Body of pancreas (tissue), 4 donors: ENCODE measurements around the gene SNRNP200. TPM values are rescaled to one million over a fixed set of nuclear protein-coding genes. Genes with fewer than 3 reads are reported as not detected.

ENCODE experiments used
- ATAC-seq: fragments of 150-250 bp; one replicate; pipeline ENCODE4 v1.9.1; 2016
- DNase-seq, 4 donors: peaks; one replicate each; pipeline ENCODE4 v3.0.0-alpha.2; 2019
- H3K27ac ChIP-seq, 4 donors: fragments of 200-600 bp; sonication (generic); 1 replicate in 3 of 4; 2 replicates in 1 of 4; pipeline versions ENCODE4 v1.5.1 to v1.6.1; 2016 to 2019; ENCODE audit warnings: mild to moderate bottlenecking in 1 of 4, mixed read lengths in 1 of 4, moderate library complexity in 1 of 4
- H3K27me3 ChIP-seq, 2 donors: fragments of 200-600 bp; sonication (generic); one replicate each; pipeline ENCODE4 v1.6.0; 2016; ENCODE audit warnings: mild to moderate bottlenecking in 1 of 2
- H3K36me3 ChIP-seq, 2 donors: fragments of 200-600 bp; sonication (generic); replicated peaks in 1 of 2; 2 replicates each; pipeline ENCODE4 v1.5.1; 2016; ENCODE audit warnings: low read depth in 2 of 2; ENCODE audit not compliant: insufficient read depth in 1 of 2
- H3K4me1 ChIP-seq: fragments of 200-600 bp; sonication (generic); one replicate; pipeline ENCODE4 v1.6.0; 2016
- H3K4me3 ChIP-seq, 2 donors: fragments of 200-600 bp; sonication (generic); 1 replicate in 1 of 2; 2 replicates in 1 of 2; pipeline ENCODE4 v1.5.1; 2016 to 2019
- H3K9me3 ChIP-seq, 3 donors: fragments of 200-600 bp; sonication (generic); 1 replicate in 2 of 3; 2 replicates in 1 of 3; pipeline ENCODE4 v1.5.1; 2016
- POLR2A ChIP-seq, 3 donors: fragments of 450-650 bp; IDR thresholded peaks; one replicate each; pipeline ENCODE4 v1.6.1; 2016; ENCODE audit warnings: antibody characterized with exemption in 3 of 3, mild to moderate bottlenecking in 2 of 3
- WGBS, 2 donors: methylation state at CpG; one replicate each; pipeline ENCODE4 v1.1.5; 2017; 5-methylcytosine and 5-hydroxymethylcytosine counted together
- intact Hi-C: fragments of 100-400 bp; cut with DNase I; formaldehyde crosslinking; loops from one replicate; pipeline ENCODE4 v1.15.1; 2023
- total RNA-seq, 2 donors: library from RNA; depleted of rRNA; stranded (reverse); fragments of >200 nt; gene quantifications; one replicate each; pipeline ENCODE4 v1.1.0, GENCODE V29; 2016
- TF ChIP-seq, protein P1 (sequence below), 7 experiments: fragments of 450-650 bp in 4 of 7; fragments of 200-600 bp in 3 of 7; sonication (generic) in 3 of 7; IDR thresholded peaks; one replicate each; pipeline ENCODE4 v1.5.1; 2016 to 2019; ENCODE audit warnings: antibody characterized with exemption in 7 of 7

Gene SNRNP200
- total RNA-seq, 2 donors from 2014 or later, result 58.1 to 110 TPM

DNA sequence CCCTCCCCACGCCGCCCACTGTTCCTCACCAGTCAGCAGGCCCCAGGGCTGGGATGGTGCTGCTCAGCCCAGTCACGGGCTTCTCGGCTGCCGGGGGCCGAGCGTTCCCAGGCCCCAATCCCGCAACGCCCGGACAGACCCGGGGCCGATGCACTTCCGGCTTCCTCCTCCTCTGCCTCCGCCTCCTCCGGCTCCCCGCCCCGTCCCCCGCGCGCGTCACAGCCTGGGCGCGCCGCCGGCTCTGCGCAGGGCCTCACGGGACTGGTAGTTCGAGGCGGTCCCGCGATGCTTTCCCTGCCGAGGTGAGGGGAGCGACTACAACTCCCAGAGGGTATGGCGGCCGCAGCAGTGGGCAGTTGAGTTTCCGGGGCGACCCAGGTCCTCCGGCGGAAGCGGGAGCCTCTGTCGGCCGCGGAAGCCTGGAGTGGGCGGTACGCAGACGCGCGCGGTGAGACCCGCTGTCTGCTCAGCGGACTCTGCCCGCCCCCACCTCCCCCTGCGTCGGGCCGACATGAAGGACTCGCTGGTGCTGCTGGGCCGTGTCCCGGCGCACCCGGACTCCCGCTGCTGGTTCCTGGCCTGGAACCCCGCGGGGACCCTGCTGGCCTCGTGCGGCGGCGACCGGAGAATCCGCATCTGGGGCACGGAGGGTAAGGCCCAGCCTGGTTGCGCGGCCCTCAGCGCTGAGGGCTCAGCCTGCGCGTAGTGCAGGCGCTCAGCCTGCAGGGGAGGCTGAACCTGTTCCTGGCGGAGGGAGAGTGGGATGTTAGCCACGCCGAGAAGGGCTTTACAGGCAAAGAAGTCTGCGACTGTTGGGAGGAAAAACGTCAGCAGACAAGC is 39.3 kb downstream of the SNRNP200 start, which contains the start of the genes CIAO1 and TMEM127:
Gene CIAO1 (plus strand): TSS at position 386 of the 840 bp plus-strand sequence. CDS start 126 bp downstream, at position 512.
Gene TMEM127 (minus strand): TSS at position 158 of the 840 bp plus-strand sequence. CDS start 616 bp downstream, outside the sequence.
- Histone ChIP-seq H3K27me3 (no peaks in the 10 kb centered on the region), H3K4me3 (peak within 1 kb of the TSS; percentile 80 to 95), H3K27ac (peak within 1 kb of the TSS; percentile 55 to 94 (median 90)), H3K4me1 (peaks cover 51% of the 10 kb centered on the region), H3K36me3 (peaks cover 0 to 18% of the 10 kb centered on the region in 2 donors), H3K9me3 (no peaks in the 10 kb centered on the region)
- TF ChIP-seq, protein P1, sequence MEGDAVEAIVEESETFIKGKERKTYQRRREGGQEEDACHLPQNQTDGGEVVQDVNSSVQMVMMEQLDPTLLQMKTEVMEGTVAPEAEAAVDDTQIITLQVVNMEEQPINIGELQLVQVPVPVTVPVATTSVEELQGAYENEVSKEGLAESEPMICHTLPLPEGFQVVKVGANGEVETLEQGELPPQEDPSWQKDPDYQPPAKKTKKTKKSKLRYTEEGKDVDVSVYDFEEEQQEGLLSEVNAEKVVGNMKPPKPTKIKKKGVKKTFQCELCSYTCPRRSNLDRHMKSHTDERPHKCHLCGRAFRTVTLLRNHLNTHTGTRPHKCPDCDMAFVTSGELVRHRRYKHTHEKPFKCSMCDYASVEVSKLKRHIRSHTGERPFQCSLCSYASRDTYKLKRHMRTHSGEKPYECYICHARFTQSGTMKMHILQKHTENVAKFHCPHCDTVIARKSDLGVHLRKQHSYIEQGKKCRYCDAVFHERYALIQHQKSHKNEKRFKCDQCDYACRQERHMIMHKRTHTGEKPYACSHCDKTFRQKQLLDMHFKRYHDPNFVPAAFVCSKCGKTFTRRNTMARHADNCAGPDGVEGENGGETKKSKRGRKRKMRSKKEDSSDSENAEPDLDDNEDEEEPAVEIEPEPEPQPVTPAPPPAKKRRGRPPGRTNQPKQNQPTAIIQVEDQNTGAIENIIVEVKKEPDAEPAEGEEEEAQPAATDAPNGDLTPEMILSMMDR (IDR thresholded peaks at IDR 0.05), result peak in 3 of 7 experiments; percentile 32 to 46 (median 44)
- peak; percentile 81 to 93 (median 90) for TF ChIP-seq POLR2A (IDR thresholded peaks at IDR 0.05)
- DNase-seq (peak; percentile 98 to 99 (median 98)), ATAC-seq (peak; percentile 98)
- 0% methylated on average over 21 to 81 of the region's 81 CpGs for WGBS, 2 donors
- intact Hi-C loops, result no loop called here

DNA sequence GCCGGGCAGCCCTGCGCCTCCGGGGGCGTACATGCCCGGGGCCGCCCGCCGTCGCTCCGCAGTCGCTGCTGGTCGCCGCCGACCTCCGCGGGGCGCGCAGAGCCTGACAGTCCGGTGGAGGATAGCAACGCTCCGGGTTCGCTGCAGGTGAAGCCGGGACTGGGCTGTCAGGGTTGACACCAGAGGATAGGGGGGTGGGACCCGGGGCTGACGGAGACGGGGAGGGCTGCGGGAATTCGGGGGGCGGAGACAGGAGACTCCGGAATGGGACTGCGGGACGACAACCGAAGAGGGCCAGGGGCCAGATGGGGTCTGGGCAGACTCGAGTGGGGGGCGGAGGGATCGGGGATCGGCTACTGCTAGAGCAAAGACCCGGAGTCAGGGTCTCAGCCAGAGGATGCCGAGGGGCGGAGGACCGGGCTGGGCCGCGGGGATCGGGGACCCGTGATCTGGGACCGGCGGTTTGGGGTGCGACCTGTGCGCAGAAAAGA is 40.0 kb downstream of the SNRNP200 start:
- ATAC-seq (peak; percentile 6), DNase-seq (peak in 3 of 4 donors; percentile 39 to 46 (median 42))
- Histone ChIP-seq H3K27ac (peak overlapping the region; percentile 55 to 94 (median 90)), H3K36me3 (peaks cover 0 to 16% of the 10 kb centered on the region in 2 donors), H3K4me3 (peak overlapping the region; percentile 80 to 95), H3K27me3 (no peaks in the 10 kb centered on the region), H3K9me3 (no peaks in the 10 kb centered on the region), H3K4me1 (peaks cover 58% of the 10 kb centered on the region)
- intact Hi-C loops, result no loop called here
- no peak for TF ChIP-seq POLR2A (IDR thresholded peaks at IDR 0.05)
- 0 to 1% methylated on average over 13 to 45 of the region's 49 CpGs for WGBS, 2 donors

DNA sequence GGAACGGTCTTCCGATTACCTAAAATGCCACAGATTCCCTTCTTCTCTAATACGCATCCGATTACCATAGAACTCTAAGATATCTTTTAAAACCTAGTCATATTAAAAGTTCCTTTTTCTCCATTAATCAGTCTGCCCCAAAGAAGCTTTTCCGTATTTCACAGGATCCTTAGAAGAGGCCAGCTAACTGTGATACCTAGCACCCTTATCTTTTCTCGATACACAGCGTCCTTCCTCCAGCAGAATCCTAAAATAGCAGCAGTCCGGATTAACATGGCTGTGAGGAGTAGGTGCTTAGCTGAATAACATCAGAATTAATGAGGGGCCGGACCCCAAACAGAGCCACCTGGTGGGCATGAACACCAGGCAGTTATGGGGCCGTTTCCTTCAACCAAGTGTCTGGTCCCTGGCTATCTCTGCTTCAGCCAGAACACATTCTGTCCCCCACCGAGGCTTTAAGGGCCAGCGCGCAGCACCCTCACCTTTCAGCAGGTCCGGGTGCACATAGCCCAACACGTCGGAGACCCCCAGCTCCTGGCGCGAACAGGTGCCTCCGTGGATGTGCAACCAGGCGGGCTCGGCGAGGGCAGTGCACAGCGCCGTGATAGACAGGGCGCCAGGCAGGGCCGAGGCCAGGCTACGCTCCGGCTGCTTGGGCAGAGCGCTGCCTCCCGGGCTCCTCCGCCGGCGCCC is 40.5 kb downstream of the SNRNP200 start:
- intact Hi-C loops, result no loop called here
- ATAC-seq (no peak), DNase-seq (peak in 2 of 4 donors; percentile 35)
- no peaks in the 10 kb centered on the region for H3K27me3 ChIP-seq
- no peak for TF ChIP-seq POLR2A (IDR thresholded peaks at IDR 0.05)
- TF ChIP-seq, protein P1 (IDR thresholded peaks at IDR 0.05), result peak in 1 of 7 experiments; percentile 19
- 11 to 35% methylated on average over 14 to 33 of the region's 33 CpGs for WGBS, 2 donors
- H3K36me3 ChIP-seq, result peaks cover 0 to 16% of the 10 kb centered on the region in 2 donors
- H3K4me3 ChIP-seq, result peak overlapping the region; percentile 80 to 95
- H3K4me1 ChIP-seq, result peaks cover 63% of the 10 kb centered on the region
- peak overlapping the region; percentile 55 to 94 (median 90) for H3K27ac ChIP-seq
- H3K9me3 ChIP-seq, result no peaks in the 10 kb centered on the region

DNA sequence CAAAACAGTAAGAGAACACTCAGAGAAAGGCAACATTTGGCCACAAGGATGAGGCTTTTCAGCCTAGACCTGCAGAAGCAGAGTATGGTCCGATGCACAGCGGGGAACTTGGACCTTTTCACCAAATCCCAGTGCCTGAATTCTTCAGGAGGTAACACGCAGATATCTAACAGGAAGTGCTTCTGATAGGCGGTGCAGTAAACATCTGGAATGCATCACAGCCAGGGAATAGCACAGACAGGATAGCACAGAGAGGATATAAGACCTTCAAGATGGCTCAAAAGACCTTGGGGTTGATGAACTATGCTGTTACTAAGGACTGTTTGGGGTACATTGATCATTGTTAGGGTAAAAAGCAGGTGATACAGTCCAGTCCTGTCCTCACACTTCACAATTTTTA is 41.3 kb downstream of the SNRNP200 start:
- intact Hi-C loops, result no loop called here
- WGBS, 2 donors, result 66 to 68% methylated on average over 4 of the region's 4 CpGs
- TF ChIP-seq, protein P1 (IDR thresholded peaks at IDR 0.05), result no peak
- no peak for TF ChIP-seq POLR2A (IDR thresholded peaks at IDR 0.05)
- H3K9me3 ChIP-seq, result no peaks in the 10 kb centered on the region
- H3K4me3 ChIP-seq, result no peak overlapping the region
- peak overlapping the region in 2 of 4 donors; percentile 18 to 94 for H3K27ac ChIP-seq
- ATAC-seq (no peak), DNase-seq (no peak)
- H3K36me3 ChIP-seq, result peaks cover 0 to 13% of the 10 kb centered on the region in 2 donors
- H3K4me1 ChIP-seq, result peaks cover 71% of the 10 kb centered on the region
- H3K27me3 ChIP-seq, result no peaks in the 10 kb centered on the region

DNA sequence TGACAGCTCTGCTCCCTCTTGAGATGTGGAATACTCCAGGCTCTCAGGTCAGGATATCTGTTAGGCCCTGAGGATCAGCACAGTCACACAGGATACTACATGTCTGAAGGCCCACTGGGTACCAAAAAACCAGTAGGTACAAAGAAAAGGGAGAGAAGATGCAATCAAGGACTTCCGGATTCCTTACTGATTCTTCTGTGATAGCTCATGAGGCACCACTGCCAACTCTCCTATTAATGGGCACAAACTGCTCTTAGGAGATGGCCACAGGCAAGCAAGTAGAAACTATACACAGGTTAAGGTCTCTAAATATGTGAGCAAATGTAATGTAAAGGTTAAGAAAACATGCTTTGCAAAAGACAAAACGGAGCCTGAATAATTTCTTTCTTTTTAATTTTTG is 43.0 kb downstream of the SNRNP200 start:
- WGBS, 2 donors, result 54 to 74% methylated on average over 2 of the region's 2 CpGs
- Histone ChIP-seq H3K36me3 (no peaks in the 10 kb centered on the region), H3K4me1 (peaks cover 80% of the 10 kb centered on the region), H3K4me3 (no peak overlapping the region), H3K27ac (peak overlapping the region in 3 of 4 donors; percentile 85 to 93 (median 89)), H3K9me3 (no peaks in the 10 kb centered on the region), H3K27me3 (no peaks in the 10 kb centered on the region)
- ATAC-seq (no peak), DNase-seq (no peak)
- TF ChIP-seq, protein P1 (IDR thresholded peaks at IDR 0.05), result no peak
- no peak for TF ChIP-seq POLR2A (IDR thresholded peaks at IDR 0.05)
- intact Hi-C loops, result no loop called here
